ENCODE results near the gene SLC50A1.

GRCh38 chr1:155125946-155126555 lies 9.6 kb upstream of the SLC50A1 start:
- TF ChIP-seq POLR2A (IDR thresholded peaks at IDR 0.05; ENCODE audit: low read length) (no peak), EP300 (IDR thresholded peaks at IDR 0.05) (no peak), CTCF (IDR thresholded peaks at IDR 0.05) (no peak), RAD21 (conservative IDR thresholded peaks at IDR 0.05 in 1 of 2, IDR thresholded peaks at IDR 0.05 in 1 of 2) (no peak), TP53 (CRISPR knock-in tag; IDR thresholded peaks at IDR 0.05) (no peak), PBX3 (IDR thresholded peaks at IDR 0.05) (no peak)

Data from A549 (cell line).